H1 (cell line): ENCODE measurements around the gene TMEM120A. TPM values are rescaled to one million over a fixed set of nuclear protein-coding genes. Genes with fewer than 3 reads are reported as not detected.

Experiments used
- CTBP2 ChIP-seq: IDR thresholded peaks from 2 replicates; pipeline ENCODE4 v1.7.0; 2011; ENCODE audit warnings: borderline replicate concordance, mild to moderate bottlenecking, moderate library complexity, mixed read lengths, low read length; ENCODE audit not compliant: insufficient read depth, insufficient read length
- HDAC2 ChIP-seq, 2 experiments: fragments of 300-600 bp in 1 of 2; sonication (generic) in 1 of 2; IDR thresholded peaks; 2 replicates each; pipeline ENCODE4 v1.6.1; 2011 to 2012; ENCODE audit warnings: low read depth in 2 of 2, low read length in 2 of 2, mild to moderate bottlenecking in 2 of 2, moderate library complexity in 2 of 2, borderline replicate concordance in 1 of 2, inconsistent platforms in 1 of 2
- TAF1 ChIP-seq: IDR thresholded peaks from 2 replicates; pipeline ENCODE4 v1.6.1; 2011; ENCODE audit warnings: mild to moderate bottlenecking, low read depth, low read length
- TBP ChIP-seq: IDR thresholded peaks from 2 replicates; pipeline ENCODE4 v1.6.1; 2011; ENCODE audit warnings: low read depth, low read length, improper control_type of control experiment
- TEAD4 ChIP-seq: IDR thresholded peaks from 2 replicates; pipeline ENCODE4 v1.6.1; 2012; ENCODE audit warnings: low read depth, low read length, inconsistent platforms, mixed read lengths
- polyA plus RNA-seq, 7 experiments: library from polyadenylated mRNA; depleted of rRNA in 3 of 7; stranded (reverse) in 5 of 7; unstranded in 2 of 7; fragments of >200 nt in 5 of 7; fragments of 200-250 nt in 2 of 7; gene quantifications; 1 replicate in 5 of 7; 2 replicates in 1 of 7; 4 replicates in 1 of 7; pipeline versions ENCODE4 v1.2.1 to v1.2.3, GENCODE V29; 2011 to 2013; ENCODE audit warnings: missing spikeins in 2 of 7, mixed read lengths in 2 of 7
- total RNA-seq: library from RNA; stranded (reverse); fragmentation: NEBNext Ultra II Directional; extraction: Animal tissue kit (Norgen Biotek cat#: 25700); gene quantifications from 2 replicates; pipeline ENCODE4 v1.2.1, GENCODE V29; 2021

Gene TMEM120A
- total and polyA plus RNA-seq, 2 of the 8 experiments (the other 6 are each of a cell fraction or from before 2014, with no cell fraction given): 15.6 to 49.9 TPM

DNA sequence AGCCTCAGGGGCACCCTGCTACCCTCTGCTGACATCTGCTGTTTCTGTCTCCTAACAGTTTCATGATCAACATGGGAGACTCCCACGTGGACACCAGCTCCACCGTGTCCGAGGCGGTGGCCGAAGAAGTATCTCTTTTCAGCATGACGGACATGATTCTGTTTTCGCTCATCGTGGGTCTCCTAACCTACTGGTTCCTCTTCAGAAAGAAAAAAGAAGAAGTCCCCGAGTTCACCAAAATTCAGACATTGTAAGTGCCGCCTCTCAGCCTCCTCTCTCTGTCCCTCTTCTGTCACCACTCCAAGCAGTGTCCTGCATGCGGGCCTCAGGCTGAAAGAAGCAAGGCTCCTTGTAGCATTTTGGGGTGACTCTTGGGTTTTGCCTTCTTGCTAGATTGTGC lies 40.5 kb downstream of the TMEM120A start (continued):
- TF ChIP-seq TEAD4: no peak
- TF ChIP-seq HDAC2 (IDR thresholded peaks at IDR 0.05; ENCODE audit: borderline replicate concordance in 1 of 2, low read depth in 2 of 2, low read length in 2 of 2): no peak
- no peak for TF ChIP-seq TAF1
- no peak for TF ChIP-seq CTBP2
- no peak for TF ChIP-seq TBP
